HCT116 (cell line): Measurements from ENCODE around the gene CAPN10.

Experiments used
- ATF3 ChIP-seq: IDR thresholded peaks from 2 replicates; pipeline ENCODE4 v1.6.1; 2012
- CEBPB ChIP-seq: IDR thresholded peaks from 2 replicates; pipeline ENCODE4 v1.6.1; 2012; ENCODE audit warnings: low read depth
- CTCF ChIP-seq, 3 experiments: fragments of 200-600 bp in 1 of 3; sonication (generic) in 1 of 3; IDR thresholded peaks in 2 of 3; conservative IDR thresholded peaks in 1 of 3; 2 replicates each; pipeline ENCODE4 v1.5.1; 2012 to 2017; ENCODE audit warnings: low read depth in 2 of 3, low read length in 2 of 3, antibody characterized with exemption in 1 of 3, borderline replicate concordance in 1 of 3, control low read depth in 1 of 3, mild to moderate bottlenecking in 1 of 3, mixed read lengths in 1 of 3, mixed run types in 1 of 3, moderate library complexity in 1 of 3; ENCODE audit not compliant: insufficient read depth in 1 of 3
- EGR1 ChIP-seq: IDR thresholded peaks from 2 replicates; pipeline ENCODE4 v1.6.1; 2012; ENCODE audit warnings: low read depth
- EZH2 ChIP-seq: fragments of 200-600 bp; sonication (generic); IDR thresholded peaks from 2 replicates; pipeline ENCODE4 v1.6.1; 2017; ENCODE audit warnings: antibody characterized with exemption, mixed run types
- EZH2phosphoT487 ChIP-seq: fragments of 200-600 bp; IDR thresholded peaks from 2 replicates; pipeline ENCODE4 v1.6.1; 2018; ENCODE audit warnings: antibody characterized with exemption, borderline replicate concordance
- FOSL1 ChIP-seq: IDR thresholded peaks from 2 replicates; pipeline ENCODE4 v1.6.1; 2012; ENCODE audit warnings: low read depth
- MAX ChIP-seq: IDR thresholded peaks from 2 replicates; pipeline ENCODE4 v1.6.1; 2012
- POLR2A ChIP-seq: IDR thresholded peaks from 2 replicates; pipeline ENCODE4 v1.7.0; 2011; ENCODE audit warnings: borderline replicate concordance; ENCODE audit not compliant: insufficient read depth, insufficient read length; ENCODE audit errors: extremely low read depth
- POLR2AphosphoS5 ChIP-seq: IDR thresholded peaks from 2 replicates; pipeline ENCODE4 v1.6.1; 2011; ENCODE audit warnings: mild to moderate bottlenecking, low read depth, low read length, moderate library complexity
- REST ChIP-seq: IDR thresholded peaks from 2 replicates; pipeline ENCODE4 v1.6.1; 2012; ENCODE audit warnings: low read depth
- YY1 ChIP-seq: IDR thresholded peaks from 2 replicates; pipeline ENCODE4 v1.6.1; 2011; ENCODE audit warnings: low read length, low read depth, moderate library complexity, mild to moderate bottlenecking; ENCODE audit not compliant: insufficient replicate concordance; ENCODE audit errors: extremely low read depth

GRCh38 chr2:240551288-240551687, 35.2 kb upstream of the CAPN10 start:
- TF ChIP-seq CTCF (IDR thresholded peaks at IDR 0.05 in 2 of 3, conservative IDR thresholded peaks at IDR 0.05 in 1 of 3; ENCODE audit: borderline replicate concordance in 1 of 3, insufficient read depth in 1 of 3, low read depth in 2 of 3, low read length in 2 of 3) (no peak), REST (no peak), POLR2AphosphoS5 (no peak), ATF3 (no peak), MAX (no peak), YY1 (no peak), EZH2 (no peak), CEBPB (no peak), EGR1 (no peak), FOSL1 (no peak), POLR2A (no peak), EZH2phosphoT487 (no peak)
